ENCODE data around the gene BRD4.

DNA sequence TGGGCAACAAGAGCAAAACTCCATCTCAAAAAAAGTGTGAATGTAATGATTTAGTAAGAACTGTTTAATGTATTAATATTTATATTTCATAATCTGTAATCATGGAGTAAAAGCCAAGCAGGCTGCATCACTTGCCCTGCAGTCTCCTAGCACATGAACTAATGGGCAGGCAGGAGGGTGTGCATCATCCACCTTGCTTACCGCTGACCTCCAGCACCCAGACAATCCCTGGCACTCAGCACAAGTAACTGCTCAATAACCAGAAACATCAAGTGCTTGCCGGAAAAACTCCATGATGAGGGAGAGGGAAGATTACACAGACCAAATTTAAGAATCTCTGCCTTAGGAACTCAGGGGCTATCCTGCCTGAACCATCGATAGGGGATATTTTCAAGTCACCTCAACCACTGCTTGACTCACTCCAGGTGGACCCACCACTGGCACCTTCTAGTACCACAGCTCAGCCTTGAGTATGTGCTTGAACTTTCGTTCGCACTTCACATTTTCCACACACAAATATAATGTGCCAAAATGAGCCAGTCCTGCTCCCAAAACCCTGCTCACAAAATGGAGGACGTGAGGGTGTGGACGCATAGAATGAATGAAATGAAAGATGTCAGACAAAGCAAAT, 18.6 kb downstream of the BRD4 start:
- TF ChIP-seq, protein P1, sequence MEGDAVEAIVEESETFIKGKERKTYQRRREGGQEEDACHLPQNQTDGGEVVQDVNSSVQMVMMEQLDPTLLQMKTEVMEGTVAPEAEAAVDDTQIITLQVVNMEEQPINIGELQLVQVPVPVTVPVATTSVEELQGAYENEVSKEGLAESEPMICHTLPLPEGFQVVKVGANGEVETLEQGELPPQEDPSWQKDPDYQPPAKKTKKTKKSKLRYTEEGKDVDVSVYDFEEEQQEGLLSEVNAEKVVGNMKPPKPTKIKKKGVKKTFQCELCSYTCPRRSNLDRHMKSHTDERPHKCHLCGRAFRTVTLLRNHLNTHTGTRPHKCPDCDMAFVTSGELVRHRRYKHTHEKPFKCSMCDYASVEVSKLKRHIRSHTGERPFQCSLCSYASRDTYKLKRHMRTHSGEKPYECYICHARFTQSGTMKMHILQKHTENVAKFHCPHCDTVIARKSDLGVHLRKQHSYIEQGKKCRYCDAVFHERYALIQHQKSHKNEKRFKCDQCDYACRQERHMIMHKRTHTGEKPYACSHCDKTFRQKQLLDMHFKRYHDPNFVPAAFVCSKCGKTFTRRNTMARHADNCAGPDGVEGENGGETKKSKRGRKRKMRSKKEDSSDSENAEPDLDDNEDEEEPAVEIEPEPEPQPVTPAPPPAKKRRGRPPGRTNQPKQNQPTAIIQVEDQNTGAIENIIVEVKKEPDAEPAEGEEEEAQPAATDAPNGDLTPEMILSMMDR (IDR thresholded peaks at IDR 0.05), result no peak
- TF ChIP-seq EP300 (IDR thresholded peaks at IDR 0.05) (no peak), POLR2A (IDR thresholded peaks at IDR 0.05) (no peak)

Data from tibial nerve (tissue), 4 donors.